Kidney (tissue), 14 donors: ENCODE measurements around the gene ITGA2B. TPM values are rescaled to one million over a fixed set of nuclear protein-coding genes. Genes with fewer than 3 reads are reported as not detected.

Experiments
- DNase-seq, 5 donors: peaks; one replicate each; pipeline ENCODE4 v3.0.0-alpha.2; 2013 to 2020
- FAIRE-seq: peaks from 2 replicates; lab custom pipeline; 2012; peaks lifted over from hg19 to GRCh38; lab: Jason Lieb, UNC
- H3K27ac ChIP-seq, 2 donors: one replicate each; pipeline ENCODE4 v1.7.0; 2013; ENCODE audit warnings: low read depth in 2 of 2, low read length in 2 of 2, inconsistent platforms in 1 of 2
- H3K27me3 ChIP-seq: one replicate; pipeline ENCODE4 v1.7.1; 2013; ENCODE audit warnings: low read length, inconsistent platforms; ENCODE audit not compliant: control insufficient read depth, insufficient read depth
- H3K36me3 ChIP-seq, 3 donors: one replicate each; pipeline versions ENCODE4 v1.7.0 to v1.7.1; 2013; ENCODE audit warnings: low read length in 3 of 3, control low read depth in 1 of 3, inconsistent platforms in 1 of 3; ENCODE audit not compliant: insufficient read depth in 3 of 3, control insufficient read depth in 2 of 3
- H3K4me1 ChIP-seq, 3 donors: one replicate each; pipeline versions ENCODE4 v1.7.0 to v1.7.1; 2013; ENCODE audit warnings: low read length in 3 of 3, inconsistent platforms in 1 of 3, low read depth in 1 of 3; ENCODE audit not compliant: control insufficient read depth in 2 of 3, insufficient read depth in 2 of 3
- H3K4me3 ChIP-seq, 3 donors: one replicate each; pipeline versions ENCODE4 v1.7.0 to v1.8.1; 2013; ENCODE audit warnings: low read length in 3 of 3, control low read depth in 1 of 3, inconsistent platforms in 1 of 3
- H3K9ac ChIP-seq, 3 donors: one replicate each; pipeline versions ENCODE4 v1.7.0 to v1.7.1; 2013; ENCODE audit warnings: low read length in 3 of 3, control low read depth in 1 of 3, inconsistent platforms in 1 of 3
- H3K9me3 ChIP-seq, 3 donors: one replicate each; pipeline versions ENCODE4 v1.7.0 to v1.7.1; 2013; ENCODE audit warnings: low read length in 3 of 3, control low read depth in 1 of 3, inconsistent platforms in 1 of 3; ENCODE audit not compliant: control insufficient read depth in 2 of 3, insufficient read depth in 1 of 3
- intact Hi-C: fragments of 100-400 bp; cut with DNase I; formaldehyde crosslinking; loops from one replicate; pipeline ENCODE4 v1.11.1; 2022
- polyA plus RNA-seq: library from polyadenylated mRNA; stranded (reverse); fragments of 350-450 nt; fragmentation: Illumina TruSeq; extraction: RNeasy Lipid Tissue Mini Kit (QIAGEN cat#74804); gene quantifications from one replicate; pipeline ENCODE4 v1.2.3, GENCODE V29; 2014; ENCODE audit warnings: low read depth, low replicate concordance; ENCODE audit not compliant: insufficient read depth
- total RNA-seq: library from RNA; stranded (reverse); fragmentation: NEBNext Ultra II Directional; extraction: Animal tissue kit (Norgen Biotek cat#: 25700); gene quantifications from one replicate; pipeline ENCODE4 v1.2.1, GENCODE V29; 2021
- TF ChIP-seq, protein P1 (sequence below): IDR thresholded peaks from 3 replicates; pipeline ENCODE4 v1.5.1; 2012; ENCODE audit warnings: mild to moderate bottlenecking, moderate library complexity, borderline replicate concordance; ENCODE audit not compliant: insufficient read depth; ENCODE audit errors: extremely low read depth
- donor health status: control.
- donor health status: control.
- donor health status: control.
- donor health status: control.
- donor health status: control.
- donor health status: DM: yes; HTN: yes; CAD: no.
- donor health status: Normal renal cell carcinoma (clear cell type).

ITGA2B gene
- total and polyA plus RNA-seq, 2 donors from 2014 or later = 0.67 to 1.7 TPM

DNA sequence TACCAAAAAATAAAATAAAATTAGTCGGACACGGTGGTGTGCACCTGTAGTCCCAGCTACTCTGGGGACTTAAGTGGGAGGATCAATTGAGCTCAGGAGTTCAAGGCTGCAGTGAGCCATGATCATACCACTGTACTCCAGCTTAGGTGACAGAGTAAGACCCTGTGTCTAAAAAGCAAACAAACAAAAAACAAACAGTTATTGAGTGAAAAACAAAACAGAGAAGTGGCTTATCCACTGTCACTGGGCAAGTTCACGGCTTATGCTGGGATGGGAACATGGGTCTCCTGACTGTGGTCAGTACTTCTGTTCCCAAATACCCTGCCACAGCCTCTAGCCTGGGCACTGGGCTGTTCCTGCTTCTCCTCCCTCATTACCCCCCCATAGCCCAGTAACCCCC is 53.9 kb downstream of the ITGA2B start:
- Histone ChIP-seq H3K9ac (no peak overlapping the region), H3K4me1 (peaks cover 0 to 2% (median 0%) of the 10 kb centered on the region in 3 donors), H3K27me3 (no peaks in the 10 kb centered on the region), H3K9me3 (no peaks in the 10 kb centered on the region), H3K4me3 (no peak overlapping the region), H3K27ac (no peak overlapping the region), H3K36me3 (no peaks in the 10 kb centered on the region)
- intact Hi-C loops = no loop called here
- DNase-seq (no peak), FAIRE-seq (no peak)
- TF ChIP-seq, protein P1, sequence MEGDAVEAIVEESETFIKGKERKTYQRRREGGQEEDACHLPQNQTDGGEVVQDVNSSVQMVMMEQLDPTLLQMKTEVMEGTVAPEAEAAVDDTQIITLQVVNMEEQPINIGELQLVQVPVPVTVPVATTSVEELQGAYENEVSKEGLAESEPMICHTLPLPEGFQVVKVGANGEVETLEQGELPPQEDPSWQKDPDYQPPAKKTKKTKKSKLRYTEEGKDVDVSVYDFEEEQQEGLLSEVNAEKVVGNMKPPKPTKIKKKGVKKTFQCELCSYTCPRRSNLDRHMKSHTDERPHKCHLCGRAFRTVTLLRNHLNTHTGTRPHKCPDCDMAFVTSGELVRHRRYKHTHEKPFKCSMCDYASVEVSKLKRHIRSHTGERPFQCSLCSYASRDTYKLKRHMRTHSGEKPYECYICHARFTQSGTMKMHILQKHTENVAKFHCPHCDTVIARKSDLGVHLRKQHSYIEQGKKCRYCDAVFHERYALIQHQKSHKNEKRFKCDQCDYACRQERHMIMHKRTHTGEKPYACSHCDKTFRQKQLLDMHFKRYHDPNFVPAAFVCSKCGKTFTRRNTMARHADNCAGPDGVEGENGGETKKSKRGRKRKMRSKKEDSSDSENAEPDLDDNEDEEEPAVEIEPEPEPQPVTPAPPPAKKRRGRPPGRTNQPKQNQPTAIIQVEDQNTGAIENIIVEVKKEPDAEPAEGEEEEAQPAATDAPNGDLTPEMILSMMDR = no peak

DNA sequence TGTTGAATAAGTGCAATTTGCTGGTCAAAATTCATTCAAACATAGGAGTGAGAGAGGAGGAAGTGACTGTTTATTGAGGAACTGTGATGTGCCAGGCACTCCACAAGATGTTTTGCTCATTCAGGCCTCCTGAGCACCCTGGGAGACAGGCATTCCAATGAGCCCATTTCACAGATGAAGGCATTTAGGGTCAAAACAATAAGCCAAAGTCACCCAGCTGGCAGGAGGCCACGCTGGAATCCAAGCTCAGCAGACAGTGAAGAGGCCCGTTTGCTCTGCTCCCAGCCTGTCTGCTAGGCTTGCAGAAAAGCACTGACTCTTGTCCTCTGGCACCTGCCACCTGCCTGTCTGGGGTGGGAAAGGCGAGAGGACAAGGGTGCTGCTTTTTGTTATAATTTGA is 54.7 kb downstream of the ITGA2B start:
- Histone ChIP-seq H3K27me3 (no peaks in the 10 kb centered on the region), H3K36me3 (no peaks in the 10 kb centered on the region), H3K4me1 (peaks cover 0 to 2% (median 0%) of the 10 kb centered on the region in 3 donors), H3K9ac (no peak overlapping the region), H3K4me3 (no peak overlapping the region), H3K27ac (no peak overlapping the region), H3K9me3 (no peaks in the 10 kb centered on the region)
- TF ChIP-seq, protein P1 = no peak
- intact Hi-C loops = no loop called here
- no peak for FAIRE-seq
- no peak for DNase-seq

DNA sequence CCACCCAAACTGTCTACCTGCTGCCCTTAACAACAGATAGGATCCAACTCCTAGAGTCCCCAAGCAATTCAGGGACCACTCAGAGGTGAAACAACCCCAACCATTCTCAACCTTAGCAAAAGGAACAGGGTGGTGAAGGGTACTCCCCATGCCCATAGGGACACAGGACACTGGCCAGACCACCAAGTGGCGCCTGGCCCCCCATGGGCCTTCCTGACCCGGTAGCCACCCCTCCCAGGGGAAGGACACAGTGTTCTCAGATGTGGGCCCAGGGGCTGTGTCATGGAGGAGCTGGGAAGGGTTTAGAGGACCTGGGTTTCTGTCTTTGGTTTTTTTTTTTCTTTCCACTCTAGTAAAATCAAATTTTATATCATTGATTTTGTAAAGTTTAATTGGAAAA is 55.1 kb downstream of the ITGA2B start:
- FAIRE-seq = no peak
- intact Hi-C loops = no loop called here
- H3K9me3 ChIP-seq = no peaks in the 10 kb centered on the region
- no peaks in the 10 kb centered on the region for H3K27me3 ChIP-seq
- no peak overlapping the region for H3K4me3 ChIP-seq
- DNase-seq = no peak
- H3K4me1 ChIP-seq = peaks cover 0 to 2% (median 0%) of the 10 kb centered on the region in 3 donors
- H3K36me3 ChIP-seq = no peaks in the 10 kb centered on the region
- no peak overlapping the region for H3K27ac ChIP-seq
- no peak overlapping the region for H3K9ac ChIP-seq
- TF ChIP-seq, protein P1 = no peak

DNA sequence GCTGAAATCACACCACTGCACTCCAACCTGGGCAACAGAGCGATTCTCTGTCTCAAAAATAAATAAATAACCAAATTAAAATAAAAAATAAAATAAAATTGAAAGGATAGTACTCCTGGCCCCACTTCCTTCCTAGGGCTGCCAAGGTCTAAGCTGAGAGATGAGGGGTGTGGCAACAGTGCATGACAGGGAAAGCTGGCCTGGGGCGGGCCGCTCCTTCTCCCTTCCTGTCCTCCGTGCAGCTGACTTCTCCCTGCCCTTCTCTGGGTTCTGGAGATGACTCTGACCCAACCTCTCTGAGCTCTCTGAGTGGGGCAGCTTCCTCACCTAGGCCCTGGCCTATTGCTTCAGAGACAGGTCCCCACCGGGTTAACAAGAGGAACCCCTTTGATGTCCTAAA is 56.1 kb downstream of the ITGA2B start:
- no peak overlapping the region for H3K4me3 ChIP-seq
- H3K9me3 ChIP-seq = no peaks in the 10 kb centered on the region
- peaks cover 0 to 2% (median 0%) of the 10 kb centered on the region in 3 donors for H3K4me1 ChIP-seq
- no peak for FAIRE-seq
- DNase-seq = no peak
- TF ChIP-seq, protein P1 = no peak
- no peak overlapping the region for H3K9ac ChIP-seq
- no peaks in the 10 kb centered on the region for H3K36me3 ChIP-seq
- H3K27ac ChIP-seq = no peak overlapping the region
- intact Hi-C loops = no loop called here
- no peaks in the 10 kb centered on the region for H3K27me3 ChIP-seq
